ENCODE data around the gene DNAH1. TPM values are rescaled to one million over a fixed set of nuclear protein-coding genes. Genes with fewer than 3 reads are reported as not detected.

DNAH1 gene
- total and polyA plus RNA-seq, 2 of the 4 experiments (the other 2 are of a cell fraction) = 2.0 to 4.0 TPM

GRCh38 chr3:52385157-52385556, 69.0 kb downstream of the DNAH1 start:
- H3K9ac ChIP-seq (ENCODE audit: low read depth, low read length) = no peak overlapping the region
- no peak overlapping the region for H3K27ac ChIP-seq (ENCODE audit: insufficient read depth, low read length)
- peak; percentile 41 for DNase-seq
- H4K5ac ChIP-seq (ENCODE audit: low read depth, low read length) = no peak overlapping the region
- H3K9me1 ChIP-seq (ENCODE audit: insufficient read depth, low read length) = no peaks in the 10 kb centered on the region
- no peak overlapping the region for H3K4me3 ChIP-seq (ENCODE audit: insufficient read depth, low read depth, low read length)
- H3K18ac ChIP-seq (ENCODE audit: low read depth, low read length) = no peak overlapping the region
- H4K91ac ChIP-seq (ENCODE audit: insufficient read depth, low read depth, low read length) = no peak overlapping the region
- no peak overlapping the region for H3K4me2 ChIP-seq (ENCODE audit: low read depth, low read length)
- no peaks in the 10 kb centered on the region for H3K79me1 ChIP-seq (ENCODE audit: low read depth in 1 of 2, low read length in 2 of 2)
- H2AK9ac ChIP-seq (replicated peaks; ENCODE audit: low read depth, low read length, poor library complexity) = no peak overlapping the region
- no peak overlapping the region for H2BK120ac ChIP-seq (ENCODE audit: low read depth, low read length)
- POLR2A ChIA-PET (ENCODE audit: unreplicated experiment) = no interaction called here
- H3K36me3 ChIP-seq (ENCODE audit: control insufficient read depth, insufficient read depth, low read length) = no peaks in the 10 kb centered on the region
- H2AK5ac ChIP-seq (ENCODE audit: low read depth, low read length) = no peak overlapping the region
- dilution Hi-C loops (cut with HindIII; ENCODE audit: low sequenced_read_pairs, unreplicated experiment) = no loop called here
- peaks cover 3% of the 10 kb centered on the region for H3K27me3 ChIP-seq (ENCODE audit: control insufficient read depth, insufficient read depth, low read length)
- CTCF ChIA-PET = interaction anchor here (1.2 kb wide), 1 partner anchor 14 kb away, joined by 3 read pairs; no protein-coding TSS in a partner anchor
- peak; percentile 80 for ATAC-seq (ENCODE audit: low read depth)
- 0 out of 2 replicates have a peak, but pooled peaks cover 4% of the 10 kb centered on the region for H4K20me1 ChIP-seq (ENCODE audit: insufficient read depth, low read length)
- H3K14ac ChIP-seq (replicated peaks; ENCODE audit: low read depth, low read length) = no peak overlapping the region
- no peaks in the 10 kb centered on the region for H3K4me1 ChIP-seq (ENCODE audit: control insufficient read depth, insufficient read depth, low read length)
- H2BK20ac ChIP-seq (ENCODE audit: low read depth, low read length) = no peak overlapping the region
- no peak overlapping the region for H4K8ac ChIP-seq (ENCODE audit: low read depth in 2 of 2, low read length in 2 of 2)
- no peak overlapping the region for H2BK15ac ChIP-seq (ENCODE audit: low read depth, low read length)
- peak overlapping the region; percentile 21 for H2AFZ ChIP-seq (replicated peaks; ENCODE audit: low read length, poor library complexity)
- BruUV-seq (replicated peaks) = no TSS peak
- no peaks in the 10 kb centered on the region for H3K9me3 ChIP-seq (ENCODE audit: control insufficient read depth, insufficient read depth, low read length)
- no peak overlapping the region for H3K4ac ChIP-seq (ENCODE audit: low read depth, low read length)
- in situ Hi-C loops (cut with MboI; ENCODE audit: low sequenced_read_pairs) = no loop called here
- WGBS, 2 experiments (ENCODE audit: extremely low coverage in 2 of 2, insufficient read length in 1 of 2) = 80% methylated on average over 1 of the region's 10 CpGs; no CpG with 5 or more reads in 1 of the 2 experiments
- H3K56ac ChIP-seq (ENCODE audit: extremely low read depth, insufficient read depth, low read length) = no peak overlapping the region
- no peak overlapping the region for H3K23ac ChIP-seq (ENCODE audit: low read depth, low read length)
- no peak overlapping the region for H2BK5ac ChIP-seq (ENCODE audit: low read depth, low read length, poor library complexity, severe bottlenecking)
- intact Hi-C loops (cut with micrococcal nuclease) = loop anchor here (5.0 kb wide), 1 partner anchor 93 kb away; no protein-coding TSS in a partner anchor
- TF ChIP-seq BHLHE40 (IDR thresholded peaks at IDR 0.05; ENCODE audit: low read depth, low read length) = no peak
- no peak for TF ChIP-seq USF2 (IDR thresholded peaks at IDR 0.05; ENCODE audit: low read depth, low read length)
- TF ChIP-seq CEBPB (IDR thresholded peaks at IDR 0.05; ENCODE audit: low read depth, low read length) = no peak
- TF ChIP-seq CHD1 (IDR thresholded peaks at IDR 0.05; ENCODE audit: low read depth, low read length) = no peak
- TF ChIP-seq MAZ (IDR thresholded peaks at IDR 0.05; ENCODE audit: borderline replicate concordance, low read depth, low read length) = no peak
- no peak for TF ChIP-seq MXI1 (IDR thresholded peaks at IDR 0.05; ENCODE audit: borderline replicate concordance, low read depth, low read length)
- TF ChIP-seq RAD21 (IDR thresholded peaks at IDR 0.05; ENCODE audit: low read length) = peak; percentile 51
- TF ChIP-seq POLR2A (IDR thresholded peaks at IDR 0.05; ENCODE audit: low read depth, low read length) = no peak
- peak; percentile 65 for TF ChIP-seq CTCF (conservative IDR thresholded peaks at IDR 0.05; ENCODE audit: low read depth, low read length)
- TF ChIP-seq SMC3 (IDR thresholded peaks at IDR 0.05; ENCODE audit: low read depth, low read length) = peak; percentile 64
